ENCODE data around the gene MDK.
"Not testable (repeated sequence)": the region's sequence is repeated elsewhere in the genome, so short reads cannot be mapped to it uniquely, and the experiment has no call there.

The MDK gene

DNA sequence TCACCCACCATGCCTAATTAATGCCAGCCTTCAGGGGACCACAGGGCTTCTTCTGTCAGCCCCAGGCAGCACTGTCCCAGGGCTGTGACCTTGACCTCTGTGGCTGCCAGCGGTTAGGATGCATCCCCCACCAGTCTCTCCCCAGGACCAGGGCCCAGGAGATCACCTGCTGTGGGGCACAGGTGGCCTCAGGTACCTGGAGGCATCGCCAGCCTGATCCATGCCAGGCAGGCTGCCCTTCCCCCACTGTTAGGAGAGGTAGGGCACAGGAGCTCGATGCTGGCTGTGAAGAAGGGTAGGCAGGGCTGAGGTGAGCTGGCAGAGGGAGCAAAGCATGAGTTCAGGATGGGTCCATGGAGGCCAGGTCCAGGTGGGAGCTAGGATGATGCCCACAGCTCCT lies 16.7 kb upstream of the MDK start:
- H3K4me3 ChIP-seq (ENCODE audit: low read length): no peak overlapping the region
- no peak for DNase-seq (ENCODE audit: low read depth, low spot score)

DNA sequence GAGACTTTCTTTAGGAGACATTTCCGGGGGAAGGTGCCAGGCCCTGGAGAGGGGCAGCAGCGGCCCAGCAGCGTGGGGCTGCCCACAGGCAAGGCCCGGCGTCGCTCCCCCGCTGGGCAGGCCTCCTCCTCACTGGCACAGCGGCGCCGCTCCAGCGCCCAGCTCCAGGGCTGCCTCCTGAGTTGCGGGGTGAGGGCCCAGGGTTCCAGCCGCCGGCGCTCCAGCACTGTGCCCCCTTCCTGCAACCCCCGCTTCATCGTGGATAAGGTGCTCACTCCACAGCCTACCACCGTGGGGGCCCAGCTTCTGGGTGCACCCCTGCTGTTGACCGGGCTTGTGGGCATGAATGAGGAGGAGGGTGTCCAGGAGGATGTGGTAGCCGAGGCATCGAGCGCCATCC lies 15.2 kb upstream of the MDK start:
- DNase-seq (ENCODE audit: low read depth, low spot score): no peak
- H3K4me3 ChIP-seq (ENCODE audit: low read length): no peak overlapping the region

DNA sequence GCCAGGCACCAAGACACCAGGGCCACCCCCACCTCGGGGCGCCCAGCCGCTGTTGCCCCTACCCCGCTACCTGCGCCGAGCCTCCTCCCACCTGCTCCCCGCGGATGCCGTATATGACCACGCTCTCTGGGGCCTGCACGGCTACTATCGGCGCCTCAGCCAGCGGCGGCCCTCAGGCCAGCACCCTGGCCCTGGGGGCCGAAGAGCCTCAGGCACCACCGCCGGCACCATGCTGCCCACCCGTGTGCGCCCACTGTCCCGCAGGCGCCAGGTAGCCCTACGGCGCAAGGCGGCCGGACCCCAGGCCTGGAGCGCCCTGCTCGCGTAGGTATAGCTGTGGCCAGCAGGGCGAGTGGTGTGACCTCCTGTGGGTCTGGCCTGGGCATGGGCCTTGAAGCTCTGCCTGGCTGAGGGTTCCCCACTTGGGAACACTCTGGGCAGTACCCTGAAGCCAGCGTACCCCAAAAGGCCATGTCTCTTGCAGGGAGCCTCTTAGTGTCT lies 14.8 kb upstream of the MDK start:
- DNase-seq (ENCODE audit: low read depth, low spot score): no peak
- H3K4me3 ChIP-seq (ENCODE audit: low read length): no peak overlapping the region

DNA sequence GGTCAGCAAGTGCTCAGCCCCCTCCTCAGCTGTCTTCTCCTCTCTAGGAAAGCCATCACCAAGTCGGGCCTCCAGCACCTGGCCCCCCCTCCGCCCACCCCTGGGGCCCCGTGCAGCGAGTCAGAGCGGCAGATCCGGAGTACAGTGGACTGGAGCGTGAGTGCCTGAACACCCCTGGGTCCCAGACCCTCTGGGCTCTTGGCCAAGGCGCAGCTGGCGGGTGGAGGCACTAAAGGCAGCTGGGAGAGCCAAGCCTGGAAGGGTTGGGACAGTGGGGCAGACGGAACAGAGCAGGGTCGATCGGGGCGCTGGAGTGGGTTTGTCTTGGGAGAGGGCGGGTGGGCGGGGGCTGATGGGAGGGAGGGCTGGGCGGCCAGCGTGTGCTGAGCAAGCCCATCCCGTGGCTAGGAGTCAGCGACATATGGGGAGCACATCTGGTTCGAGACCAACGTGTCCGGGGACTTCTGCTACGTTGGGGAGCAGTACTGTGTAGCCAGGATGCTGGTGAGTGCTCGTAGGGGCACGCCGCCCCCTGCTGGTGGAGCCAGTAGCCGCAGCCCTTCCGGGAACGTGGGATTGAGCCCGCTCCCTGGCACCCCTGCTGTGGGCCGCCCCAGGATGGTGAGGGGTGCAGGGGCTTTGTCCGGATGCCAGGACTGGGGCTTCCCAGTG lies 14.1 kb upstream of the MDK start:
- peak; percentile 50 for DNase-seq (ENCODE audit: low read depth, low spot score)
- H3K4me3 ChIP-seq (ENCODE audit: low read length): no peak overlapping the region

DNA sequence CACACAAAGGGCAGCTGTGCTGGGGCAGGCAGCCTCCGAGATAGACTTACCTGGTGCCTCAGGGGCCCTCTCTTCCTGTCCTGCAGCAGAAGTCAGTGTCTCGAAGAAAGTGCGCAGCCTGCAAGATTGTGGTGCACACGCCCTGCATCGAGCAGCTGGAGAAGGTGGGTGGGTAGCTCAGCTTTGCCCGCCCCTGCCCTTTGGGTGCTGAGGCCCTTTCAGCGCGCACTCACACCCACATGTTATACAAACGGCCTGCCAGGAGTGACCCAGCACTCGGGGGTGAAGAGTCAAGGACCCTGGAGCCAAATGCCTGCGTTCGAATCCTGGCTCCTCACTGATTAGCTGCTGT lies 13.6 kb upstream of the MDK start:
- no peak overlapping the region for H3K4me3 ChIP-seq (ENCODE audit: low read length)
- DNase-seq (ENCODE audit: low read depth, low spot score): no peak

DNA sequence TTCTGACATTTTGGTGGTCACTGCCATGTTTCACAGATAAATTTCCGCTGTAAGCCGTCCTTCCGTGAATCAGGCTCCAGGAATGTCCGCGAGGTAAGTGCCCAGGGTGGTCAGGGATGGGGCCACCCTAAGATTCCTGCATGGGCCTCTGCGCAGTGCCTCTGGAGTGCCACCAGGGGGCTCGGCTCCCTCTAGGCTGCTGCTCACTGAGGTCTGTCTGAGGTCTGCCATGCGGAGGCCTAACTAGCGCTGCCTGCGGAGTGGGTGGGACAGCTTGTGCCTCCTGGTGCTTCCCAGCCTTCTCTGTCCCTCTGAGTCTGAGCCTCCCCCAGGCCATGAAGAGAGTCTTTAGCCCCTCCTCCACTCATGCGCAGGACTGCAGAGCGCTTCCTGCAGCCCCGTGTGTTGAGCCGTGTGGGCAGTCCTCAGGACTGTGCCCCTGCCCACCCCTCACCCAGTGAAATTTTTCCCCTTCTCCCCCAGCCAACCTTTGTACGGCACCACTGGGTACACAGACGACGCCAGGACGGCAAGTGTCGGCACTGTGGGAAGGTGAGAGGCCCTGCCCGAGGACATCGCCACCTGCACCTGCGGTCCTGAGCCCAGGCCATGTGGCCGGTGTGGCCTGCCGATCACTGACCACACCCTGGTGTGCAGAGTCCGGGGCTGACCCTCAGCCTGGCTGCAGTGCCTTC lies 11.9 kb upstream of the MDK start:
- H3K4me3 ChIP-seq (ENCODE audit: low read length): no peak overlapping the region
- peak; percentile 54 for DNase-seq (ENCODE audit: low read depth, low spot score)

DNA sequence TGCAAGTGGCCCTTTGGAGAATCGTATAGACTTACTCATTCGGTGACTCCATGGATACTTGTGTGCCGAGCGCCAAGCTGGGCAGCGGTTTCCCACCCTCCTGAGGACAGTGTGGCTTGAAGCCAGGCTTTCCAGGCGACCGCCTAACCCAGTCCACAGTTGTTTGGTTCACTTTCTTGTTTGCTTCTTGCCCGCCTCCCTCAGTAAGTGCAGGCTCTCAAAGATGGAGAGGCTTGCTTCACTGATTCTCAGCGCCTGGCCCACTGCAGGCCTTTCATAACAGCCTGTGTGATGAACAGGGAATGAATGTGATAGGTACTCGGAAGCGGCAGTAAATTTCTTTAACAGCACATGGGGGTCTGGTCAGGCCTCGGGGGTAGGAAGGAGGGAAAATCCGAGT lies 11.2 kb upstream of the MDK start:
- H3K4me3 ChIP-seq (ENCODE audit: low read length): no peak overlapping the region

DNA sequence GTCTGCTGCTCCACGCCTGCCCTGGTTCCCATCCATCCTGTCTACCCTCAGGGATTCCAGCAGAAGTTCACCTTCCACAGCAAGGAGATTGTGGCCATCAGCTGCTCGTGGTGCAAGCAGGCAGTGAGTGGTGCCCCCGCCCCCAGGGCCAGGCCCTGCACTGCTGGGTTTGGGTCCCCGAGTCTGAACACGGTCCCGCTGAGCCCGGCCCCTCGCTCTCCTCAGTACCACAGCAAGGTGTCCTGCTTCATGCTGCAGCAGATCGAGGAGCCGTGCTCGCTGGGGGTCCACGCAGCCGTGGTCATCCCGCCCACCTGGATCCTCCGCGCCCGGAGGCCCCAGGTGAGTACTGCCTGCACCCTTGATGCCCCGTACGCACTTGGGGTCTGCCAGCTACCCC lies 10.2 kb upstream of the MDK start:
- H3K4me3 ChIP-seq (ENCODE audit: low read length); DNase-seq (ENCODE audit: low read depth, low spot score): not testable (repeated sequence)

More for the DNA sequence above, 11.2 kb upstream of the MDK start:
- no peak for DNase-seq (ENCODE audit: low read depth, low spot score)

DNA sequence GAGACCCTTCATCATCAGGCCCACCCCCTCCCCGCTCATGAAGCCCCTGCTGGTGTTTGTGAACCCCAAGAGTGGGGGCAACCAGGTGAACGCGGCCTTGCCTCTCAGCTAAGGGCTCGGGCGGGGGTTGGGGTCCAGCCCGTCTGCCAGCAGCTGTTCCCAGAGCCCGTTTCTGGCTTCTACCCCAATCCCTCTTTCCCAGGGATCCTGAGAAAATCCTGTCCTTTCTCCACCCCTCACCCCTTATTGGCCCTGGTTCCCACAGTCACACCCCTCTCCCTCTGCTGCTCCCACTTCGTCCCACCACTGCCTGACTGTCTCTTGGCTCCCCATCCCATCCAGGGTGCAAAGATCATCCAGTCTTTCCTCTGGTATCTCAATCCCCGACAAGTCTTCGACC lies 9.4 kb upstream of the MDK start:
- DNase-seq (ENCODE audit: low read depth, low spot score): no peak
- H3K4me3 ChIP-seq (ENCODE audit: low read length): no peak overlapping the region

DNA sequence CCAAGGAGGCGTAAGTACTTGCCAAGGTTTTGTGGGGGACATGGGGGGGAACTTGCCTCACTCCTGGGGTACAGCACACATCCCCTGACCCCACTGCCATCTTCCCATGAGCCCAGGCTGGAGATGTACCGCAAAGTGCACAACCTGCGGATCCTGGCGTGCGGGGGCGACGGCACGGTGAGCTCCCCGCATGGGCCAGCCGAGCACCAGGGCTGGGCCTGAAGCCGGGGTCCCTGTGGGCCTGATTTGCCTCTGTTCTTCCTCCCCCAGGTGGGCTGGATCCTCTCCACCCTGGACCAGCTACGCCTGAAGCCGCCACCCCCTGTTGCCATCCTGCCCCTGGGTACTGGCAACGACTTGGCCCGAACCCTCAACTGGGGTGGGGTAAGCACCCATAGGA lies 9.0 kb upstream of the MDK start:
- H3K4me3 ChIP-seq (ENCODE audit: low read length); DNase-seq (ENCODE audit: low read depth, low spot score): not testable (repeated sequence)

DNA sequence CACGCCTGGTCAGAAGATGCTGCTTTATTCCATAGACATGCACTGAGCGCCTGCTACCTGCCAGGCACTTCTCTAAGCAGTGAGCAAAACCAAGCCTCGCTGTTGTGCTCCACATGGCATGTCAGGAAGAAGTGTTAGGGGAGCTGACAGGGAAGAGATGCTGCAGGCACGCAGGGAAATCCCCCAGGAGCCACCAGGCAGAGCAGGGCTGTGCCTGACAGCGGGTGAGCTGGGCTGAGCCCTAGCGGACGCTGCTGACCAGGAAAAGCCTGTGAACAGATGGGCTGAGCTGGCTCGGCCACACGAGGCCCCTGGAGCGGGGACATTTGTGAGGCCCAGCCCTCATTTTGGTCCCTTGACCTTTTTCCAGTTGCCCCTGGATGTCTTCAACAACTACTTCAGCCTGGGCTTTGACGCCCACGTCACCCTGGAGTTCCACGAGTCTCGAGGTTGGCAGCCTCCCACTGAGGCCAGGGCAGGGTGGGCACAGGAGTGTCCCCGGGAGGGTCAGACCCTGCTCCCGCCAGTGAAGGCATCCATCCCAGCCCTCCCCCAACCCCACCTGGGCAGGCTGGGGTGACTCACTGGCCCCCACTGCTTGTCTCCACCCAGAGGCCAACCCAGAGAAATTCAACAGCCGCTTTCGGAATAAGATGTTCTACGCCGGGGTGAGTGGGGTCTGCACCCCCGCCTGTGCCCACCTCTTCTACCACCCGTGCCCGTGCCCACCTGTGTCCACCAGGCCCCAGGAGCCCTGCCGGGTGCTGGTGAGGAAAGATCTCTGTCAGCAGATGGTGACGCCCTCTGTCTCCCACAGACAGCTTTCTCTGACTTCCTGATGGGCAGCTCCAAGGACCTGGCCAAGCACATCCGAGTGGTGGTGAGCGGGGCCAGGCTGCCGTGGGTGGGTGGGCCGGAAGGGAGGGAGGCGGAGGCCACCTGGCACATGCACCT lies 7.4 kb upstream of the MDK start:
- DNase-seq (ENCODE audit: low read depth, low spot score): no peak
- no peak overlapping the region for H3K4me3 ChIP-seq (ENCODE audit: low read length)

DNA sequence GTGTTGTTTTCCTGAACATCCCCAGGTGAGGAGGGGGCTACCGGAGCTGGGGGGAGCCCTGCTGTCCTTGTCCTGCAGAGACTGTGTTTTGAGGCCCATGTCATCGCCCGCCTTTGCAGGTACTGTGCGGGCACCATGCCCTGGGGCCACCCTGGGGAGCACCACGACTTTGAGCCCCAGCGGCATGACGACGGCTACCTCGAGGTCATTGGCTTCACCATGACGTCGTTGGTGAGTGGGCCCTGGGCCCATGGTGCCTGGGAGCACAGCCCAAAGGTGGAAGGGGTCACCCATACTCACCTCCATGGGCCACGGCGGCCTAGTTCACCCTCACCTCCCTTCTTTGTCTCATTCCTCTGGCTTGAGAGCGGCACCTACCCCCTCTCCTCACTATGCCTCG lies 6.7 kb upstream of the MDK start:
- no peak overlapping the region for H3K4me3 ChIP-seq (ENCODE audit: low read length)
- no peak for DNase-seq (ENCODE audit: low read depth, low spot score)

DNA sequence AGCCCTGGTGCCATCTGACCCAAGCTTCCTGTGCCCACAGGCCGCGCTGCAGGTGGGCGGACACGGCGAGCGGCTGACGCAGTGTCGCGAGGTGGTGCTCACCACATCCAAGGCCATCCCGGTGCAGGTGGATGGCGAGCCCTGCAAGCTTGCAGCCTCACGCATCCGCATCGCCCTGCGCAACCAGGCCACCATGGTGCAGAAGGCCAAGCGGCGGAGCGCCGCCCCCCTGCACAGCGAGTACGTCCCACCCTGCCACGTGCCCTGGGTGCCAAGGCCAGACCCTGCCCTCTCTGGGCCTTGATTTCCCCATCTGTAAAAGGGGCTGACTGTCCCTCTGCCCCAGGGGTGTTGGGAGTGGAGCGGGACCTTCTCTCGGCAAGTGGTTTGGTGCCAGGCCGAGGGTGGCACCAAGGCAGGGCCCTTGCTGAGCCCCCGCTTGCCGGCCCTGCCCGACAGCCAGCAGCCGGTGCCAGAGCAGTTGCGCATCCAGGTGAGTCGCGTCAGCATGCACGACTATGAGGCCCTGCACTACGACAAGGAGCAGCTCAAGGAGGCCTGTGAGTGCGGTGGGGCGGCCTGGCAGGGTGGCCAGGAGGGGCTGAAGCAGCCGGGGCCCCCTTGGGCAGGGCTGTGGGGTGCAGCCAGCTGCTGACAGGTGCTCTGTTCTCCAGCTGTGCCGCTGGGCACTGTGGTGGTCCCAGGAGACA lies 5.9 kb upstream of the MDK start:
- DNase-seq (ENCODE audit: low read depth, low spot score): no peak

DNA sequence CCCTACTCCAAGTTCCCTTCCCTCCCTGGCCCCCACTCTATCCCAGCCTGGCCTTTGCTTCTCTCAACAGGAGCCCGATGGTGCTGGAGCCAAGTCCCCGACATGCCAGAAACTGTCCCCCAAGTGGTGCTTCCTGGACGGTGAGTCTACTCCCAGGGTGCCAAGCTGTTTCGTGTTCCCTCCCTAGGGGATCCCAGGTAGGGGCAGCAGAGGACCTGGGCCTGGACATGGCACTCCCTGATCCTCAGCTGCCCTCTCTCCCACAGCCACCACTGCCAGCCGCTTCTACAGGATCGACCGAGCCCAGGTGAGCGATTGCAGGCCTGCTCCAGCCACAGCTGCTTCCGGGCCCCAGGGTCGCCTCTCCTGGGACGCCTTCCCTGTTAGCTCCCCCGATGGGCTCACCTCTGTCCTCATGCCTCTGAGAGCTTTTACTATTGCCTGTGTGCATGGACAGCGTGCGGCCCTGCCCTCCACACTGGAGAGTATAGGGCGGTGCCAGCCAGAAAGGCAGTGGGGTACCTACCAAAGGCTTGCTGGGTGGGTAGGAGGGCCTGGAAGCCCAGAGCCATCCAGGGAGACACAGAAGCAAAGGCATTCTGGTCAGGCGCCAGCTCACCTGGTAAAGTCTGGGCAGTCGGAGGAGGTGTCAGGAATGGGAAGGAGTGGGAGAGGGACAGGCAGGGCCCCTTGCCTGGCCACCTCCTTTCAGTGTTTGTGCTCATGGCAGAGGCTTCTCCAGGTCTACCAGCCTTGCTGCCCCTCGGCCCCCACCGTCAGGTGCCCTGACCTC lies 5.0 kb upstream of the MDK start:
- no peak for DNase-seq (ENCODE audit: low read depth, low spot score)
- H3K4me3 ChIP-seq (ENCODE audit: low read length): no peak overlapping the region

More for the DNA sequence above, 5.9 kb upstream of the MDK start:
- H3K4me3 ChIP-seq (ENCODE audit: low read length): no peak overlapping the region

DNA sequence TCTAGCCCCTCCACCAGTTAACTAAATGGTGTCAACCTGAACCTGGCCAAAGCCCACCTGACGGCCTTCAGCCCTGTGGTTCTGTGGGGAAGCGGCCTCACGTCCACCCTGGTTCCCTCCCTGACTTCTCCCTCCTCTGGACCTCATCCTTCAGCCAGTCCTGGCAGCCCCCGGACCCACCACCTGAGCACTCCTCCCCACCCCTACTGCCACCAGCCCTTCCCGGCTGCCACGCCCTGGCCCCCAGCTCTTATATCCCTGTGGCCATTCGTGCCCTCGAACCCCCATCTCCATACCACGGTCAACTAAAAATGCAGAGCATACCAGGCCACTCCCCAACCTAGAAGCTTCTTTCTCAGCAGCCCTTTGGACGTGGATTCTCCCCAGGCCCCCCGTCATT lies 4.2 kb upstream of the MDK start:
- DNase-seq (ENCODE audit: low read depth, low spot score): no peak

DNA sequence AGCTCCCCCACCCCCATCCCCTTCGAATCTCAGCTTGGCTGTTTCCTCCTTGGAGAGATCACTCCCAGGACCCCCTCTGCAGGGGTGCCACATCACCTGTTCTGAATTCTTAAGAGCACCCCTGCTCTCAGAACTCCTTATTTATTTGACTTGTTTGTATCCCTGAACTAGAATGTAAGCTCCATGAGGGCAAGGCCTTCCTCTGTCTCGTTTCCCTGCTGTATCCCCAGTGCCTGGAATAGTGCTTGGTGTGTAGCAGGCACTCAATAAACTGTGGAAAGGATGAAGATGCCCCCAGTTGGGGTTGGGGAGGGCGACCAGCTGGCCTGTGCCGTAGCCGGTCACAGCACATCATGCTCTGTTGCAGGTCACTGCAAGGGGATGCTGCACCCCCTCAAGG lies 3.6 kb upstream of the MDK start:
- H3K4me3 ChIP-seq (ENCODE audit: low read length): no peak overlapping the region
- no peak for DNase-seq (ENCODE audit: low read depth, low spot score)

More for the DNA sequence above, 4.2 kb upstream of the MDK start:
- no peak overlapping the region for H3K4me3 ChIP-seq (ENCODE audit: low read length)

DNA sequence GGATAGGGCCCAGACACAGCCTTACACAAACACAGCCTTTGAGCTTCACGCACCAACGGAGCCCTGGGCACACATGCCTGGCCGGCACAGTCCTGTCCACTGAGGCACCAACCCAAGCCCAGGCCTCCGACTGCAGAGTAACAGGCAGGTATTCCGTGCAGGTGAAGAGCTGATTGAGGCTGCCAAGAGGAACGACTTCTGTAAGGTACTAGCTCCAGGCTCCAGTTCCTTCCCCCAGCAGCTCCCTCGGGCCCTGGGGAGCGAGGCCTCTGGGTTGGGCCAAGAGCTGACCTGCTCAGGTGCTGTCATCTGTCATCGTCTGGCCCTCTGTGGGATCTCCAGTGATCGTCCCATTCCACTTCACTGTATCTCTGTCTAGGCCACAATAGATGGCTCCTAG lies 3.2 kb upstream of the MDK start:
- H3K4me3 ChIP-seq (ENCODE audit: low read length): no peak overlapping the region
- DNase-seq (ENCODE audit: low read depth, low spot score): no peak

DNA sequence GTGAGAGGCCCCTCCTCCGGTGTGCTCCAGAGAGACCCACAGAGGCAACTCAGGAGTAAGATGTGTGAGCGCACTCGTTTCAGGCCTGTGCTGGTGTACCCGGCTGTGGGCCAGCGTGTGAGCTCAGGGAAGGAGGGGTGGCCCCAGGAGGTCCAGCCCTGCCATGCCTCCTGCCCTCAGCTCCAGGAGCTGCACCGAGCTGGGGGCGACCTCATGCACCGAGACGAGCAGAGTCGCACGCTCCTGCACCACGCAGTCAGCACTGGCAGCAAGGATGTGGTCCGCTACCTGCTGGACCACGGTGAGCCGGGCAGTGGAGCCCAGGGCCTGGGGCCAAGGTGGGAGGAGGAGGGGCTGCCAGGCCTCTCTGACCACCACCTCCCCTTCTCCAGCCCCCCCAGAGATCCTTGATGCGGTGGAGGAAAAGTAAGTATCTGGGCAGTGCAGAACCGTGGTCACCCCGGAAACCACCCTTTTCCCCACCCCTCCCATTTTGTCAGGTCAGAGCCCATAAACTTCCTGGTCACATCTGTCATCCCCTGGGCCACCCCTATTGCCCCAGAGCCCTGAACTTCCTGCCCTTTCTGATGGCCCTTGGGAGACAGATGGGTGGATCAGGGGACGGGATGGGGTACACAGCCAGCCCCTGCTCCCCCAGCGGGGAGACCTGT lies 2.5 kb upstream of the MDK start:
- no peak overlapping the region for H3K4me3 ChIP-seq (ENCODE audit: low read length)
- no peak for DNase-seq (ENCODE audit: low read depth, low spot score)
